GM21390 (cell line): Measurements from ENCODE around the gene CST5.
"Not testable (repeated sequence)": the region's sequence is repeated elsewhere in the genome, so short reads cannot be mapped to it uniquely, and the experiment has no call there.

Experiments used
- ATAC-seq: cut with Tn5 transposase; IDR thresholded peaks from one replicate; pipeline ENCODE4 v1.9.1; 2021; ENCODE audit not compliant: unreplicated experiment

Gene CST5

GRCh38 chr20:23856736-23857135 is 22.8 kb downstream of the CST5 start:
- no peak for ATAC-seq

- ATAC-seq, result no peak
These were observed 23.3 kb downstream of the CST5 start for GRCh38 chr20:23856226-23856625.

- ATAC-seq, result no peak
These were observed 37.9 kb downstream of the CST5 start for GRCh38 chr20:23841693-23842092.

- ATAC-seq, result no peak
These were observed 43.8 kb downstream of the CST5 start for GRCh38 chr20:23835716-23836115.

GRCh38 chr20:23832775-23833513 is 46.6 kb downstream of the CST5 start:
- ATAC-seq, result no peak

GRCh38 chr20:23831961-23832360 is 47.6 kb downstream of the CST5 start:
- ATAC-seq, result not testable (repeated sequence)

GRCh38 chr20:23826541-23827021 is 53.0 kb downstream of the CST5 start, which contains the start of gene CST2:
Gene CST2, minus strand, starts transcription at chr20:23826729. Its CDS starts 69 bp downstream, at chr20:23826660.
- no peak for ATAC-seq
